Endometrial microvascular endothelial cells (primary cell): ENCODE measurements around the gene SAE1. TPM values are rescaled to one million over a fixed set of nuclear protein-coding genes. Genes with fewer than 3 reads are reported as not detected.

Source experiments
- in situ Hi-C: cut with HindIII; loops from 2 replicates; pipeline ENCODE4 v1.10.0; 2017; ENCODE audit warnings: low sequenced_read_pairs, low pct_unique_long_range_greater_than_20kb; ENCODE audit errors: inconsistent ontology term
- total RNA-seq: library from RNA; depleted of rRNA; stranded (reverse); fragments of >200 nt; gene quantifications from one replicate; pipeline ENCODE4 v1.2.3, GENCODE V29; 2015; ENCODE audit errors: inconsistent ontology term

SAE1 gene
- total RNA-seq, 1 donor from 2014 or later = 247 TPM

- in situ Hi-C loops = no loop called here
Measured at GRCh38 chr19:47228168-47228936, 97.7 kb downstream of the SAE1 start.

- in situ Hi-C loops = no loop called here
Measured at GRCh38 chr19:47228937-47229675, 98.5 kb downstream of the SAE1 start.

- in situ Hi-C loops = no loop called here
Measured at GRCh38 chr19:47229676-47230053, 99.0 kb downstream of the SAE1 start.

- in situ Hi-C loops = no loop called here
Measured at GRCh38 chr19:47230054-47230920, 99.7 kb downstream of the SAE1 start.

GRCh38 chr19:47230921-47231214 lies 100.2 kb downstream of the SAE1 start, which contains the start of gene BBC3:
BBC3 (minus strand) TSS chr19:47231199; CDS start chr19:47228431, 2,768 bp downstream.
- in situ Hi-C loops = no loop called here

- in situ Hi-C loops = no loop called here
Measured at GRCh38 chr19:47231215-47232054, 100.8 kb downstream of the SAE1 start.

- in situ Hi-C loops = no loop called here
Measured at GRCh38 chr19:47232422-47233211, 102.0 kb downstream of the SAE1 start.

- in situ Hi-C loops = no loop called here
Measured at GRCh38 chr19:47236072-47236675, 105.5 kb downstream of the SAE1 start.

GRCh38 chr19:47239152-47239551 lies 108.5 kb downstream of the SAE1 start:
- in situ Hi-C loops = no loop called here

GRCh38 chr19:47239610-47240296 lies 109.1 kb downstream of the SAE1 start:
- in situ Hi-C loops = no loop called here

GRCh38 chr19:47240556-47240955 lies 109.9 kb downstream of the SAE1 start:
- in situ Hi-C loops = no loop called here

- in situ Hi-C loops = no loop called here
Measured at GRCh38 chr19:47240996-47241918, 110.6 kb downstream of the SAE1 start.

- in situ Hi-C loops = no loop called here
Measured at GRCh38 chr19:47241919-47242577, 111.4 kb downstream of the SAE1 start.

GRCh38 chr19:47243364-47243775 lies 112.7 kb downstream of the SAE1 start:
- in situ Hi-C loops = no loop called here

- in situ Hi-C loops = no loop called here
Measured at GRCh38 chr19:47243776-47244547, 113.3 kb downstream of the SAE1 start.
